Measurements from ENCODE around the gene GRK5. TPM values are rescaled to one million over a fixed set of nuclear protein-coding genes. Genes with fewer than 3 reads are reported as not detected.

GRK5 gene
- total RNA-seq, 1 experiment from 2014 or later, result 29.0 TPM

DNA sequence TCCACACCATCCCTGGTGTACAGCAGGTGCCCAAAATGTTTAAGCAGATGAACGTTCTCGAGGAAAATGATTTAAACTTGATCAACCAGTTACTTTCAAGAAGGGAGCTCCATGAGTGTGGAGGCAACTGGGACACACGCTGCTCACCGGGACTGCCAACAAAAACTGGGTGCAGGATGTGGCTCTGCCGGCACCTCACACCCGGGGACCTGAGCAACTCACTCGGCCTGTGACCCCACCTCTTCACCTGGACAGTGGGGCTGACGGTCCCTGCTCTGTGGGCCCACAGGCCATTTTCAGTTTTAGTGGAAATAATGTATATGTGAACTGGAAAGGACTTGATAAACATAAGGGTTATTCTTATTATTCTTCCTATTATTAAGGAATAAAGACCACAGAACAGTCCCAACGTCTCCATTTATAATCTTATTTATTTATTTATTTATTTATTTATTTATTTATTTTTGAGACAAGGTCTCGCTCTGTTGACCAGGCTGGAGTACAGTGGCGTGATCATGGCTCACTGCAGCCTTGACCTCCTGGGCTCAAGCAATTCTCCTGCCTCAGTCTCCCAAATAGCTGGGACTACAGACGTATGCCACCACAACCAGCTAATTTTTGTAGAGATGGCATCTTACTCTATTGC lies 274.5 kb downstream of the GRK5 start:
- BruUV-seq (replicated peaks), result no TSS peak
- intact Hi-C loops (cut with micrococcal nuclease; ENCODE audit: unreplicated experiment), result no loop called here
- POLR2A ChIA-PET, result no interaction called here
- in situ Hi-C loops (cut with HindIII; ENCODE audit: low pct_unique_long_range_greater_than_20kb, low sequenced_read_pairs), result no loop called here
- DNase-seq (ENCODE audit: low read depth, low spot score) (no peak), ATAC-seq (no peak)
- TF ChIP-seq TCF7L2 (IDR thresholded peaks at IDR 0.05; ENCODE audit: low read depth, low read length) (no peak), POLR2AphosphoS5 (IDR thresholded peaks at IDR 0.05; ENCODE audit: low read depth, low read length) (no peak), SIN3A (IDR thresholded peaks at IDR 0.05; ENCODE audit: borderline replicate concordance, insufficient read depth, low read depth, low read length) (no peak)
- TF ChIP-seq, protein P1, sequence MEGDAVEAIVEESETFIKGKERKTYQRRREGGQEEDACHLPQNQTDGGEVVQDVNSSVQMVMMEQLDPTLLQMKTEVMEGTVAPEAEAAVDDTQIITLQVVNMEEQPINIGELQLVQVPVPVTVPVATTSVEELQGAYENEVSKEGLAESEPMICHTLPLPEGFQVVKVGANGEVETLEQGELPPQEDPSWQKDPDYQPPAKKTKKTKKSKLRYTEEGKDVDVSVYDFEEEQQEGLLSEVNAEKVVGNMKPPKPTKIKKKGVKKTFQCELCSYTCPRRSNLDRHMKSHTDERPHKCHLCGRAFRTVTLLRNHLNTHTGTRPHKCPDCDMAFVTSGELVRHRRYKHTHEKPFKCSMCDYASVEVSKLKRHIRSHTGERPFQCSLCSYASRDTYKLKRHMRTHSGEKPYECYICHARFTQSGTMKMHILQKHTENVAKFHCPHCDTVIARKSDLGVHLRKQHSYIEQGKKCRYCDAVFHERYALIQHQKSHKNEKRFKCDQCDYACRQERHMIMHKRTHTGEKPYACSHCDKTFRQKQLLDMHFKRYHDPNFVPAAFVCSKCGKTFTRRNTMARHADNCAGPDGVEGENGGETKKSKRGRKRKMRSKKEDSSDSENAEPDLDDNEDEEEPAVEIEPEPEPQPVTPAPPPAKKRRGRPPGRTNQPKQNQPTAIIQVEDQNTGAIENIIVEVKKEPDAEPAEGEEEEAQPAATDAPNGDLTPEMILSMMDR (IDR thresholded peaks at IDR 0.05), result no peak
- TF ChIP-seq, protein P2, sequence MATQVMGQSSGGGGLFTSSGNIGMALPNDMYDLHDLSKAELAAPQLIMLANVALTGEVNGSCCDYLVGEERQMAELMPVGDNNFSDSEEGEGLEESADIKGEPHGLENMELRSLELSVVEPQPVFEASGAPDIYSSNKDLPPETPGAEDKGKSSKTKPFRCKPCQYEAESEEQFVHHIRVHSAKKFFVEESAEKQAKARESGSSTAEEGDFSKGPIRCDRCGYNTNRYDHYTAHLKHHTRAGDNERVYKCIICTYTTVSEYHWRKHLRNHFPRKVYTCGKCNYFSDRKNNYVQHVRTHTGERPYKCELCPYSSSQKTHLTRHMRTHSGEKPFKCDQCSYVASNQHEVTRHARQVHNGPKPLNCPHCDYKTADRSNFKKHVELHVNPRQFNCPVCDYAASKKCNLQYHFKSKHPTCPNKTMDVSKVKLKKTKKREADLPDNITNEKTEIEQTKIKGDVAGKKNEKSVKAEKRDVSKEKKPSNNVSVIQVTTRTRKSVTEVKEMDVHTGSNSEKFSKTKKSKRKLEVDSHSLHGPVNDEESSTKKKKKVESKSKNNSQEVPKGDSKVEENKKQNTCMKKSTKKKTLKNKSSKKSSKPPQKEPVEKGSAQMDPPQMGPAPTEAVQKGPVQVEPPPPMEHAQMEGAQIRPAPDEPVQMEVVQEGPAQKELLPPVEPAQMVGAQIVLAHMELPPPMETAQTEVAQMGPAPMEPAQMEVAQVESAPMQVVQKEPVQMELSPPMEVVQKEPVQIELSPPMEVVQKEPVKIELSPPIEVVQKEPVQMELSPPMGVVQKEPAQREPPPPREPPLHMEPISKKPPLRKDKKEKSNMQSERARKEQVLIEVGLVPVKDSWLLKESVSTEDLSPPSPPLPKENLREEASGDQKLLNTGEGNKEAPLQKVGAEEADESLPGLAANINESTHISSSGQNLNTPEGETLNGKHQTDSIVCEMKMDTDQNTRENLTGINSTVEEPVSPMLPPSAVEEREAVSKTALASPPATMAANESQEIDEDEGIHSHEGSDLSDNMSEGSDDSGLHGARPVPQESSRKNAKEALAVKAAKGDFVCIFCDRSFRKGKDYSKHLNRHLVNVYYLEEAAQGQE (IDR thresholded peaks at IDR 0.05; ENCODE audit: insufficient read depth in 1 of 2, low read depth in 2 of 2, low read length in 1 of 2), result no peak
- Histone ChIP-seq H3K9me3 (ENCODE audit: control insufficient read depth, insufficient read depth, low read depth, low read length) (no peaks in the 10 kb centered on the region), H3K27me3 (ENCODE audit: control insufficient read depth, insufficient read depth, low read length) (no peaks in the 10 kb centered on the region; the same call in 1 of the 2 replicates), H3K4me1 (ENCODE audit: control insufficient read depth, insufficient read depth, low read length) (0 out of 2 replicates have a peak, but pooled peaks cover 4% of the 10 kb centered on the region), H3K36me3 (ENCODE audit: control insufficient read depth, insufficient read depth, low read length) (no peaks in the 10 kb centered on the region), H3K27ac (ENCODE audit: low read length) (no peak overlapping the region), H3K4me3 (ENCODE audit: low read depth in 2 of 2, low read length in 2 of 2) (no peak overlapping the region)
- CTCF ChIA-PET, result interaction anchor here (0.6 to 1.0 kb wide), 2 partner anchors 37 to 298 kb away, joined by 3 to 5 read pairs; no protein-coding TSS in a partner anchor

DNA sequence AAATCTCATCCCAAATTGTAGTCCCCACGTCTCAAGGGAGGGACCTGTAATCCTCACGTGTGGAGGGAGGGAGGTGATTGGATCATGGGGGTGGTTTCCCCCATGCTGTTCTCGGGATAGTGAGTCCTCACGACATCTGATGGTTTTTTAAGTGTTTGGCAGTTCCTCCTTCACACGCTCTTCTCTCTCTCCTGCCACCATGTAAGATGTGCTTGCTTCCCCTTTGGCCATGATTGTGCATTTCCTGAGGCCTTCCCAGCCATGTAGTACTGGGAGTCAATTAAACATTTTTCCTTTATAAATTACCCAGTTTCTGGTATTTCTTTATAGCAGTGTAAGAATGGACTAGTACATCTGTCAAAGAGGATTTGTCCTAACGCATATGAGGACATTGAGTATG lies 275.6 kb downstream of the GRK5 start:
- CTCF ChIA-PET, result no interaction called here
- no peaks in the 10 kb centered on the region; the same call in 1 of the 2 replicates for H3K27me3 ChIP-seq (ENCODE audit: control insufficient read depth, insufficient read depth, low read length)
- H3K9me3 ChIP-seq (ENCODE audit: control insufficient read depth, insufficient read depth, low read depth, low read length), result no peaks in the 10 kb centered on the region
- no peak overlapping the region for H3K4me3 ChIP-seq (ENCODE audit: low read depth in 2 of 2, low read length in 2 of 2)
- in situ Hi-C loops (cut with HindIII; ENCODE audit: low pct_unique_long_range_greater_than_20kb, low sequenced_read_pairs) (no loop called here), intact Hi-C loops (cut with micrococcal nuclease; ENCODE audit: unreplicated experiment) (no loop called here)
- no peak overlapping the region for H3K27ac ChIP-seq (ENCODE audit: low read length)
- 0 out of 2 replicates have a peak, but pooled peaks cover 4% of the 10 kb centered on the region for H3K4me1 ChIP-seq (ENCODE audit: control insufficient read depth, insufficient read depth, low read length)
- no peak for ATAC-seq
- DNase-seq (ENCODE audit: low read depth, low spot score), result no peak
- no peaks in the 10 kb centered on the region for H3K36me3 ChIP-seq (ENCODE audit: control insufficient read depth, insufficient read depth, low read length)
- TF ChIP-seq, protein P2 (IDR thresholded peaks at IDR 0.05; ENCODE audit: insufficient read depth in 1 of 2, low read depth in 2 of 2, low read length in 1 of 2), result no peak
- TF ChIP-seq, protein P1 (IDR thresholded peaks at IDR 0.05), result no peak
- no peak for TF ChIP-seq POLR2AphosphoS5 (IDR thresholded peaks at IDR 0.05; ENCODE audit: low read depth, low read length)
- TF ChIP-seq TCF7L2 (IDR thresholded peaks at IDR 0.05; ENCODE audit: low read depth, low read length), result no peak
- no peak for TF ChIP-seq SIN3A (IDR thresholded peaks at IDR 0.05; ENCODE audit: borderline replicate concordance, insufficient read depth, low read depth, low read length)
- no TSS peak for BruUV-seq (replicated peaks)
- POLR2A ChIA-PET, result no interaction called here

Data from Panc1 (cell line).